D721Med (cell line): ENCODE data around the gene CNGA2.
"Not testable (repeated sequence)": the region's sequence is repeated elsewhere in the genome, so short reads cannot be mapped to it uniquely, and the experiment has no call there.

ENCODE experiments used
- DNase-seq: peaks from one replicate; pipeline ENCODE4 v3.0.0; 2011; ENCODE audit warnings: low spot score; ENCODE audit not compliant: insufficient read length
- FAIRE-seq: peaks from 2 replicates; lab custom pipeline; 2011; peaks lifted over from hg19 to GRCh38; lab: Jason Lieb, UNC
- TF ChIP-seq, protein P1 (sequence below): IDR thresholded peaks from 2 replicates; pipeline ENCODE4 v1.5.1; 2012; ENCODE audit warnings: mild to moderate bottlenecking, control low read depth; ENCODE audit not compliant: insufficient read depth; ENCODE audit errors: missing control alignments

Gene CNGA2

DNA sequence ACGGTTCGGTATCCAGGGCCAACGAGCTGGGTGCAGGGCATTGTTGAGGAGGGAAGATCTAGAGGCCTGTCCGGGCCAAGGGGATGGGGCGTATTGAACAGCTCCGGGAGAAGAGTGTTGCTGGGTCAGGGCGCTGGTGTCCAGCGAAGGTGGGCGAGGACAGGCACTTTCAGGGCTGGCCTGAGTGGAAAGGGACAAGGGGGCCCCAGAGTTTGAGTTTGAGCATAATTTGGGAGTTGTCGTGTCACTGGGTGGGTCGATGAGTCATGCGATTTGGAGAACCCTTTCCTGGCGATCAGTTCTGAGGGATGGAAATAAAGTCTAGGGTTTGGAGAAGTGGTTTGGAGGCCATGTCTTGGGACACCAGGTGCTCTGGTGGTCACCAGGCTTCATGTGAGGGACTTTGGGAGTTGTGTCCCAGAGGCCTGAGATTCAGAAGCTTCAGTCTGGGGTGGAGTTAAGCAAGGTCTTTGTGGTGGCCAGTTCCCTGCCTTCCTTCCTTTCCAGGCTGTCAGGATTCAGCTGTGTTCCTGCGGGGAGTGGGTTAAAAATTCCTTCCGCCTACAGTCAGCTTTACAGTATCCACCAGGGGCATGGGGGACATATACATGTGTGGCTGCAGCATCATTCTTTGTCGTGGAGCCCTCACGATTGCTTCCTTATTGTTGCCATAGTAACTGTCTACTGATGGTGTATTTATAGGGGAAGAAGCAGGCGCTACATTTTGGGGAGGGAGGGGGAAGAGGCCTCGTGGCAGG is 38.8 kb upstream of the CNGA2 start:
- TF ChIP-seq, protein P1, sequence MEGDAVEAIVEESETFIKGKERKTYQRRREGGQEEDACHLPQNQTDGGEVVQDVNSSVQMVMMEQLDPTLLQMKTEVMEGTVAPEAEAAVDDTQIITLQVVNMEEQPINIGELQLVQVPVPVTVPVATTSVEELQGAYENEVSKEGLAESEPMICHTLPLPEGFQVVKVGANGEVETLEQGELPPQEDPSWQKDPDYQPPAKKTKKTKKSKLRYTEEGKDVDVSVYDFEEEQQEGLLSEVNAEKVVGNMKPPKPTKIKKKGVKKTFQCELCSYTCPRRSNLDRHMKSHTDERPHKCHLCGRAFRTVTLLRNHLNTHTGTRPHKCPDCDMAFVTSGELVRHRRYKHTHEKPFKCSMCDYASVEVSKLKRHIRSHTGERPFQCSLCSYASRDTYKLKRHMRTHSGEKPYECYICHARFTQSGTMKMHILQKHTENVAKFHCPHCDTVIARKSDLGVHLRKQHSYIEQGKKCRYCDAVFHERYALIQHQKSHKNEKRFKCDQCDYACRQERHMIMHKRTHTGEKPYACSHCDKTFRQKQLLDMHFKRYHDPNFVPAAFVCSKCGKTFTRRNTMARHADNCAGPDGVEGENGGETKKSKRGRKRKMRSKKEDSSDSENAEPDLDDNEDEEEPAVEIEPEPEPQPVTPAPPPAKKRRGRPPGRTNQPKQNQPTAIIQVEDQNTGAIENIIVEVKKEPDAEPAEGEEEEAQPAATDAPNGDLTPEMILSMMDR = no peak
- DNase-seq (no peak), FAIRE-seq (no peak)

DNA sequence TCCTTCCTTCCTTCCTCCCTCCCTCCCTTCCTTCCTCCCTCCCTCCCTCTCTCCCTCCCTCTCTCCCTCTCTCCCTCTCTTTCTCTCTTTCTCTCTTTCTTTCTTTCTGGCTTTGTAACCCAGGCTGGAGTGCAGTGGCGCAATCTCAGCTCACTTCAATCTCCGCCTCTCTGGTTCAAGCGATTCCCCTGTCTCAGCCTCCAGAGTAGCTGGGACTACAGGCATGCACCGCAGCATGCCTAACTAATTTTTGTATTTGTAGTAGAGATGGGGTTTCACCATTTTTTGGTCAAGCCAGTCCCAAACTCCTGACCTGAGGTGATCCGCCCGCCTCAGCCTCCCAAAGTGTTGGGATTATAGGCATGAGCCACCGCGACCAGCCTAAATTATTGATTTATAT is 37.5 kb upstream of the CNGA2 start:
- DNase-seq, FAIRE-seq: not testable (repeated sequence)

DNA sequence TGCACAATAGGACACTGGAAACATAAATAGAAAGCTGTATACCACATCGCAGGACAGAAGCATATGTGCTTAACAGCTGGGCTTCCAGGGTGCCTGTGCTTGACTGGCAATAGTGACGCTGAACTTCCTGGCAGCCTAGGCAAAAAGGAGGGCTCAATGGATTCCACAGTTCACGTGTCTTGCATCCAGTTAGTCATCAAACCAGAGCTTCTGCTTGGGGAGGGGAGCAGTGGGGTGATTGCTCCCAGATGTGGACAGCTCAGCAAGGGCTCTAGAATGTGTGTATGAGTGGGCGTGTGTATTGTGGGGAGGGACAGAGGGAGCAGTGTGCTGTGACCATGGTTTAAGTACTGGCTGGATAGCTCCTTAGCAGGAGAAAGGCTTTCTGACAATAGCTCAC is 37.0 kb upstream of the CNGA2 start:
- TF ChIP-seq, protein P1 = no peak
- DNase-seq (no peak), FAIRE-seq (no peak)

DNA sequence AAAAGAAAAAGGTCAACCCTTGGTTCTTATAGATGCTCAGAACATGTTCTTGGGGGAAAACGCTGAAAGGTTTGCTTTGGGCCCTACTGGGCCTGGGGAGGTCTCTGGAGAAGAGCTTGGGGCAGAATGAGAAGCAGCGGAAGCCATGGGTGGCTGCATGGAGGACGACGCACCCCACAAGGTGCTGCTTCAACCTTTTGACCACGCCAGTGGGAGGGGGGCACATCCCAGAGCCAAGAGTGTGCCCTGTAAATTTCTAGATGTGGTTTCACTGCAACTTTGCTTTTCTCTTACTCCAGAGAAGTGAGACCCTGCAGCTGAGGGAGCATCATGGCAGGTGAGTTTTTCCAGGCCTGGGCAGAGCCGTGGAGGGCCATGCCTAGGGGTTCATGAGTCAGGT is 36.1 kb upstream of the CNGA2 start:
- TF ChIP-seq, protein P1 = no peak
- FAIRE-seq = no peak
- no peak for DNase-seq

DNA sequence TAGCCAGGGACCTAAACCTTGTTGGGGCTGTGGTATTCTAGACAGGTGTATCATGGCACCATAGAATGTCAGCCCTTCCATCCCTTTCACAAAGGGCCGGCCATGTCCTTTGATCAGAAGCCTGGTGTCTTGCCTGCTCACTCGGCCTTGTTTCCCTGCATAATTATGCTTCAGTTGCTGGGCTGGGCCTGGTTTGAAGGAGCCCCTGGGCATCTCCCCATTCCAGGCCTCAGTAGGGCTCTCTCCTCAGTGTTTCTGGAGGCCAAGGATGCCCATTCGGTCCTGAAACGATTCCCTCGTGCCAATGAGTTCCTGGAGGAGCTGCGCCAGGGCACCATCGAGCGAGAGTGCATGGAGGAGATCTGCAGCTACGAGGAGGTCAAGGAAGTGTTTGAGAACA is 34.8 kb upstream of the CNGA2 start:
- DNase-seq (no peak), FAIRE-seq (no peak)
- TF ChIP-seq, protein P1 = no peak

DNA sequence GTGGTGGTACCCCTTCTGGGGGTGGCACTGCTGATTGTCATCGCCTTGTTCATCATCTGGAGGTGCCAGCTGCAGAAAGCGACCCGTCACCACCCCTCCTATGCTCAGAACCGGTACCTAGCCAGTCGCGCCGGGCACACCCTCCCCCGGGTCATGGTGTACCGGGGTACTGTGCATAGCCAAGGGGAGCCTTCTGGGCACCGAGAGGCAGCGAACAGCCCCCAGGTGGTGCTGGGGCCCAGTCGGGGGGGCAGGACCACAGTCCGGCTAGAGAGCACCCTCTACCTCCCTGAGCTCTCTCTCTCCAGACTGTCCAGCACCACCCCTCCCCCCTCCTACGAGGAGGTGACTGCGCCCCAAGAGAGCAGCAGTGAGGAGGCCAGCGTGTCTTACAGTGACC is 34.0 kb upstream of the CNGA2 start:
- DNase-seq (no peak), FAIRE-seq (no peak)
- TF ChIP-seq, protein P1 = no peak

DNA sequence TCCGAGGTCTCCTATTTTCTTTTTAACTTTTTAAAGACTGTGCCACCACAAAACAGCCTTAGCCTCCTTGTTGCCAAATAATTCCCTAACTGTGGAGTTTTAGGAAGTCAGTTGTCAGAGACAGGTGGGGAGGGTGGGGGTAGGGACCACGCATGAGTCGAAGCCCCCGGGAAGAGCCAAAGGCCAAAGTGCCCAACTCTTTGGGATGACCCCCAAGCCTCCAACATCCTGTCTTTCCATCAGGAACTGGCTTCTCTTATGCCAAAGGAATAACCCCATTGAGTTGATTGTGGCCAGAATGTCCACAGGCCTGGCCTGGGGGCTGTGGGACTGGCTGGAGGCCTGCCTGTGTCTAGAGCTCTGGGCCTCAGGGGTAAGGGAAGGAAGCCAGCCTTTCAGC is 33.5 kb upstream of the CNGA2 start:
- FAIRE-seq (no peak), DNase-seq (no peak)
- TF ChIP-seq, protein P1 = no peak
